K562 (cell line): ENCODE measurements around the gene PHTF2. TPM values are rescaled to one million over a fixed set of nuclear protein-coding genes. Genes with fewer than 3 reads are reported as not detected.
A peak's percentile ranks its signal among the peaks of the same experiment; 100 is the strongest.
"Not testable (repeated sequence)": the region's sequence is repeated elsewhere in the genome, so short reads cannot be mapped to it uniquely, and the experiment has no call there.

Experiments
- ARID1B ChIP-seq: fragments of 450-650 bp; IDR thresholded peaks from 2 replicates; pipeline ENCODE4 v1.6.1; 2016; ENCODE audit warnings: antibody characterized with exemption, mild to moderate bottlenecking, inconsistent platforms
- ARNT ChIP-seq, 2 experiments: fragments of 450-650 bp; IDR thresholded peaks; 2 replicates each; pipeline ENCODE4 v1.6.1; 2016; ENCODE audit warnings: mild to moderate bottlenecking in 1 of 2
- BHLHE40 ChIP-seq: IDR thresholded peaks from 2 replicates; pipeline ENCODE4 v1.6.1; 2011; ENCODE audit warnings: low read length, improper control_type of control experiment
- DMBX1 ChIP-seq: fragments of 250-450 bp; sonication (Bioruptor Pico); IDR thresholded peaks from 2 replicates; pipeline ENCODE4 v1.8.0; 2022; ENCODE audit warnings: inconsistent platforms, mild to moderate bottlenecking, moderate library complexity, borderline replicate concordance
- GATA2 ChIP-seq: sonication (generic); formaldehyde crosslinking; IDR thresholded peaks from 2 replicates; pipeline ENCODE4 v1.4.0; 2020; ENCODE audit warnings: mild to moderate bottlenecking, missing genetic modification reagents
- HLTF ChIP-seq: fragments of 450-650 bp; IDR thresholded peaks from 2 replicates; pipeline ENCODE4 v1.6.1; 2016
- NR2C1 ChIP-seq, 2 experiments: fragments of 450-650 bp; IDR thresholded peaks; 2 replicates each; pipeline ENCODE4 v1.6.1; 2017; ENCODE audit warnings: mild to moderate bottlenecking in 2 of 2, antibody characterized with exemption in 1 of 2, inconsistent platforms in 1 of 2, missing compliant biosample characterization in 1 of 2, missing genetic modification characterization in 1 of 2
- PML ChIP-seq: IDR thresholded peaks from 2 replicates; pipeline ENCODE4 v1.6.1; 2012; ENCODE audit warnings: low read length, inconsistent platforms
- ZFP36 ChIP-seq: fragments of 150-350 bp; IDR thresholded peaks from 2 replicates; pipeline ENCODE4 v1.6.1; 2018; ENCODE audit warnings: low read length, low read depth; ENCODE audit not compliant: partially characterized antibody
- ZNF134 ChIP-seq: fragments of 250-450 bp; sonication (Bioruptor Pico); conservative IDR thresholded peaks from 2 replicates; pipeline ENCODE4 v1.4.0; 2020
- ZNF175 ChIP-seq: fragments of 200-800 bp; sonication (Bioruptor generic); IDR thresholded peaks from 2 replicates; pipeline ENCODE4 v1.6.1; 2016; ENCODE audit warnings: low read depth, mild to moderate bottlenecking, missing genetic modification characterization, missing compliant biosample characterization
- ZNF263 ChIP-seq: sonication (generic); formaldehyde crosslinking; IDR thresholded peaks from 2 replicates; pipeline ENCODE4 v1.8.0; 2022; ENCODE audit warnings: mild to moderate bottlenecking, missing genetic modification reagents, borderline replicate concordance
- polyA plus RNA-seq, 8 experiments: library from polyadenylated mRNA; depleted of rRNA in 4 of 8; stranded (reverse) in 5 of 8; unstranded in 3 of 8; fragments of >200 nt; fragmentation: Nextera tagmentation in 2 of 8; fragmentation: Illumina TruSeq in 1 of 8; extraction: Ambion mirVana in 2 of 8; extraction: Trizol in 1 of 8; gene quantifications; 2 replicates each; pipeline versions ENCODE4 v1.2.1 to v1.2.3, GENCODE V29; 2011 to 2014; ENCODE audit warnings: inconsistent platforms in 1 of 8, missing spikeins in 1 of 8
- total RNA-seq, 7 experiments: library from RNA; depleted of rRNA in 6 of 7; stranded (reverse); fragments of >200 nt in 6 of 7; fragmentation: Illumina TruSeq in 2 of 7; extraction: Trizol in 2 of 7; gene quantifications; 2 replicates each; pipeline versions ENCODE4 v1.2.1 to v1.2.3, GENCODE V29; 2011 to 2021; ENCODE audit warnings: low replicate concordance in 1 of 7
- TF ChIP-seq, protein P1 (sequence below): sonication (generic); IDR thresholded peaks from 2 replicates; pipeline ENCODE4 v1.6.1; 2016
- TF ChIP-seq, protein P2 (sequence below): fragments of 200-800 bp; sonication (Bioruptor generic); IDR thresholded peaks from 2 replicates; pipeline ENCODE4 v1.6.1; 2017; ENCODE audit warnings: missing genetic modification characterization, missing compliant biosample characterization
- TF ChIP-seq, protein P3 (sequence below), 2 experiments: fragments of 450-650 bp; formaldehyde crosslinking in 1 of 2; IDR thresholded peaks; 2 replicates each; pipeline versions ENCODE4 v1.4.0 to v1.6.1; 2014 to 2020; ENCODE audit warnings: mild to moderate bottlenecking in 2 of 2, borderline replicate concordance in 1 of 2, low read depth in 1 of 2

PHTF2 gene
- total and polyA plus RNA-seq, 9 of the 15 experiments (the other 6 are each of a cell fraction or from before 2014, with no cell fraction given), result 17.9 to 43.6 (median 25.4) TPM

DNA sequence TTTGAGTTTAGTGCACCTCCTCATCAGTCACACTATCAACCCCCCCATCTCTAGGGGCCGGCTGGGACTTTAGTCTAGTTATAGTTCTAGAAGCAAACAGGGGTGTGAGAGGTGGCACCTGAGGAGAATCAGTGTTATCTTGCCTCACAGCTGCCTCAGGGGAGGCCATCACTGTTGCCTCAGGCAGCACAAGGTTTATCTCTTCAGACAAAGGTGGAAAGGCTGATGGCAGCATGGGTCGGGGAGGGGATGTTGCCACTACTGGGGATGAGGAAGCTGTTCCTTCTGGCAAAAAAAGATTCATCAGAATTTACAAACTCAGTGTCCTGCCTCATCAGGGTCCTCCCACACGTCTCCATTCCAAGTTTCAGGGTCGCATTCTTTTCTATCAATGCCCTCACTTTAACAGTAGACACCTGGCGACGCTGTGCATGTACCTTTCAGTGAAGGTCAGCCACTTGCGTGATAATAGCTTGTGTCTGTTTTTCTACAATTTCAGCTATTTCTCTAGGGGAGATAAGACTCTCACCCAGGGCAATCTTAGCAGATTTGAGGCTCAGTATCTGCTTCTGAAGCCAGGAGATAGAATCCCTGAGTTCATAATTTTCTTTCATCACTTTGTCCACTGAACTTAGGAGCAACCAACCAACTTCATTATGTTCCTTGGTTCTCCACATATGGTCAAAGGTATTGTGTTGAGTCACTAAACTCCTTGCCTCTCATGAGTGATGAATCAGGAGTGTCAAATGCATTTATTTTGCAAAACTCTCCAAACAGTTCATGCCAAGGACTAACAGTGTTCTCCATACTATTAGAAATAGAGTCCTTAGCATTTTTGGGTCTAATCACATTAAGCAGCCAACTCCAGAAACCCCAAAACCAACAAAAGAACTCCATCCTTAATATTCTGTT, 75.1 kb downstream of the PHTF2 start (continued):
- TF ChIP-seq ARID1B (peak; percentile 98), ZNF263 (peak; percentile 62; the same call in 1 of the 2 replicates), ZNF175 (0 out of 2 replicates have a peak, but pooled peaks have one; percentile 35), NR2C1 (IDR thresholded peaks at IDR 0.05) (0 out of 2 replicates have a peak, but pooled peaks have one; percentile 25), ZFP36 (peak; percentile 26), HLTF (0 out of 2 replicates have a peak, but pooled peaks have one; percentile 49), DMBX1 (peak; percentile 90), BHLHE40 (peak; percentile 78), PML (peak; percentile 92), GATA2 (peak; percentile 98), ARNT (IDR thresholded peaks at IDR 0.05) (peak; percentile 45 to 82; a peak in 3 of 4 replicates), ZNF134 (0 out of 2 replicates have a peak, but pooled peaks have one; percentile 25)
- TF ChIP-seq, protein P1, sequence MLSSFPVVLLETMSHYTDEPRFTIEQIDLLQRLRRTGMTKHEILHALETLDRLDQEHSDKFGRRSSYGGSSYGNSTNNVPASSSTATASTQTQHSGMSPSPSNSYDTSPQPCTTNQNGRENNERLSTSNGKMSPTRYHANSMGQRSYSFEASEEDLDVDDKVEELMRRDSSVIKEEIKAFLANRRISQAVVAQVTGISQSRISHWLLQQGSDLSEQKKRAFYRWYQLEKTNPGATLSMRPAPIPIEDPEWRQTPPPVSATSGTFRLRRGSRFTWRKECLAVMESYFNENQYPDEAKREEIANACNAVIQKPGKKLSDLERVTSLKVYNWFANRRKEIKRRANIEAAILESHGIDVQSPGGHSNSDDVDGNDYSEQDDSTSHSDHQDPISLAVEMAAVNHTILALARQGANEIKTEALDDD, result peak; percentile 84
- TF ChIP-seq NR2C1 (tag; IDR thresholded peaks at IDR 0.05), result not testable (repeated sequence)
- TF ChIP-seq, protein P2, sequence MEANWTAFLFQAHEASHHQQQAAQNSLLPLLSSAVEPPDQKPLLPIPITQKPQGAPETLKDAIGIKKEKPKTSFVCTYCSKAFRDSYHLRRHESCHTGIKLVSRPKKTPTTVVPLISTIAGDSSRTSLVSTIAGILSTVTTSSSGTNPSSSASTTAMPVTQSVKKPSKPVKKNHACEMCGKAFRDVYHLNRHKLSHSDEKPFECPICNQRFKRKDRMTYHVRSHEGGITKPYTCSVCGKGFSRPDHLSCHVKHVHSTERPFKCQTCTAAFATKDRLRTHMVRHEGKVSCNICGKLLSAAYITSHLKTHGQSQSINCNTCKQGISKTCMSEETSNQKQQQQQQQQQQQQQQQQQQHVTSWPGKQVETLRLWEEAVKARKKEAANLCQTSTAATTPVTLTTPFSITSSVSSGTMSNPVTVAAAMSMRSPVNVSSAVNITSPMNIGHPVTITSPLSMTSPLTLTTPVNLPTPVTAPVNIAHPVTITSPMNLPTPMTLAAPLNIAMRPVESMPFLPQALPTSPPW, result peak; percentile 58
- TF ChIP-seq, protein P3, sequence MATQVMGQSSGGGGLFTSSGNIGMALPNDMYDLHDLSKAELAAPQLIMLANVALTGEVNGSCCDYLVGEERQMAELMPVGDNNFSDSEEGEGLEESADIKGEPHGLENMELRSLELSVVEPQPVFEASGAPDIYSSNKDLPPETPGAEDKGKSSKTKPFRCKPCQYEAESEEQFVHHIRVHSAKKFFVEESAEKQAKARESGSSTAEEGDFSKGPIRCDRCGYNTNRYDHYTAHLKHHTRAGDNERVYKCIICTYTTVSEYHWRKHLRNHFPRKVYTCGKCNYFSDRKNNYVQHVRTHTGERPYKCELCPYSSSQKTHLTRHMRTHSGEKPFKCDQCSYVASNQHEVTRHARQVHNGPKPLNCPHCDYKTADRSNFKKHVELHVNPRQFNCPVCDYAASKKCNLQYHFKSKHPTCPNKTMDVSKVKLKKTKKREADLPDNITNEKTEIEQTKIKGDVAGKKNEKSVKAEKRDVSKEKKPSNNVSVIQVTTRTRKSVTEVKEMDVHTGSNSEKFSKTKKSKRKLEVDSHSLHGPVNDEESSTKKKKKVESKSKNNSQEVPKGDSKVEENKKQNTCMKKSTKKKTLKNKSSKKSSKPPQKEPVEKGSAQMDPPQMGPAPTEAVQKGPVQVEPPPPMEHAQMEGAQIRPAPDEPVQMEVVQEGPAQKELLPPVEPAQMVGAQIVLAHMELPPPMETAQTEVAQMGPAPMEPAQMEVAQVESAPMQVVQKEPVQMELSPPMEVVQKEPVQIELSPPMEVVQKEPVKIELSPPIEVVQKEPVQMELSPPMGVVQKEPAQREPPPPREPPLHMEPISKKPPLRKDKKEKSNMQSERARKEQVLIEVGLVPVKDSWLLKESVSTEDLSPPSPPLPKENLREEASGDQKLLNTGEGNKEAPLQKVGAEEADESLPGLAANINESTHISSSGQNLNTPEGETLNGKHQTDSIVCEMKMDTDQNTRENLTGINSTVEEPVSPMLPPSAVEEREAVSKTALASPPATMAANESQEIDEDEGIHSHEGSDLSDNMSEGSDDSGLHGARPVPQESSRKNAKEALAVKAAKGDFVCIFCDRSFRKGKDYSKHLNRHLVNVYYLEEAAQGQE (IDR thresholded peaks at IDR 0.05; ENCODE audit: borderline replicate concordance), result peak; percentile 7; the same call in 1 of the 2 replicates
- TF ChIP-seq, protein P3 (CRISPR knock-in tag; IDR thresholded peaks at IDR 0.05; ENCODE audit: low read depth), result not testable (repeated sequence)
